CD4-positive, alpha-beta T cell treated with Interleukin-17A for 1 hour (primary cell): Measurements from ENCODE around the gene OLFM1.

Experiments used
- DNase-seq: peaks from one replicate; pipeline ENCODE4 v3.0.0-alpha.2; 2020

OLFM1 gene

GRCh38 chr9:135087489-135087792 lies at the start of gene OLFM1:
Gene OLFM1 (plus strand): TSS chr9:135087668. CDS start chr9:135087990, 322 bp downstream.
- no peak for DNase-seq

DNA sequence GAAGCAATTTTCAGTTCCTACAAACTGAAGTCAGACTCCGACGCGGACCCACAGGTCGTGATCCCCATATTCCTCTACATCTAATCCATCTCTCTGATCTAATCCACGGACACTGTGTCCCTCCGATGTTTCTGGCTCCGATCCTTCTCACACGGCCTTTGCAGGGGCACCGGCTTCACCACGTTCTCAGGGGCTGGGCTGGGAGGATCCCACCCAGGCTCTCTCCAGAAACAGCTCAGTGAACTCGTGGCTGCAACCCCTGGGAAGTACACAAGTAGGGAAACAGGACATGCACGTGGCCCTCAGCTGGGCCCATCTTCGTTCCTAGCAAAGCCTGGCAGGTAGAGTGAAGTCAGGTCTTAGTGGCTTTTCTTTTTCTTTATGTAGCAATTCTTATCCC lies 49.1 kb upstream of the OLFM1 start:
- no peak for DNase-seq

- DNase-seq, result no peak
These were observed 48.6 kb upstream of the OLFM1 start for GRCh38 chr9:135038826-135039225.

DNA sequence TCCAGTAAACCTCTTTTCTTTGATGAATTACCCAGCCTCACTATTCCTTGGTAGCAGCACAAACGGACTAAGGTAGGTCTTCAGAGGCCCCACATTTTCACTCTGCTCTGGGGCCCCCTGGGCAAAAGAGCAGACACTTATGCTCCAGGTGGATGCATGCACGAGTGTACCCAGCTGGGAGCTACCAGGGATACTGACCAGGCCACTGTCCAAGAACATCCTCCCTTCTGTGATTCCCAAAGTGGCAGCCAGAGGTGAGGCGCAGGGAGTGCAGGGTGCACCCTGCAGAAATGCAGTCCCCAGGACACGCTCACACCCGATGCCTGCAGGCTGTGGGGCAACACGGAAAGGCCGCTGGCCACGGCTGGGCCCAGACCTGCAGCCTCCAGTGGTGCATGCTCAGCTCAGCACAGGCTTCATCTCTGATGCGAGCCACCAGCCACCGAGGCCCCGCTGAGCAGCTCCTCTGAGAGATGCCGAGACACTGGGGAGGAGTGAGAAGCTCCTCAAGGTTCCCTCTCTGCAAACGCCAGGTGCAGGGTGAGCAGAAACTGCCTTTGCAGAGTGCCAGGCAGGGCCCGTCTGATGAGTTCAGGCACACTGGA lies 48.1 kb upstream of the OLFM1 start:
- DNase-seq, result no peak

DNA sequence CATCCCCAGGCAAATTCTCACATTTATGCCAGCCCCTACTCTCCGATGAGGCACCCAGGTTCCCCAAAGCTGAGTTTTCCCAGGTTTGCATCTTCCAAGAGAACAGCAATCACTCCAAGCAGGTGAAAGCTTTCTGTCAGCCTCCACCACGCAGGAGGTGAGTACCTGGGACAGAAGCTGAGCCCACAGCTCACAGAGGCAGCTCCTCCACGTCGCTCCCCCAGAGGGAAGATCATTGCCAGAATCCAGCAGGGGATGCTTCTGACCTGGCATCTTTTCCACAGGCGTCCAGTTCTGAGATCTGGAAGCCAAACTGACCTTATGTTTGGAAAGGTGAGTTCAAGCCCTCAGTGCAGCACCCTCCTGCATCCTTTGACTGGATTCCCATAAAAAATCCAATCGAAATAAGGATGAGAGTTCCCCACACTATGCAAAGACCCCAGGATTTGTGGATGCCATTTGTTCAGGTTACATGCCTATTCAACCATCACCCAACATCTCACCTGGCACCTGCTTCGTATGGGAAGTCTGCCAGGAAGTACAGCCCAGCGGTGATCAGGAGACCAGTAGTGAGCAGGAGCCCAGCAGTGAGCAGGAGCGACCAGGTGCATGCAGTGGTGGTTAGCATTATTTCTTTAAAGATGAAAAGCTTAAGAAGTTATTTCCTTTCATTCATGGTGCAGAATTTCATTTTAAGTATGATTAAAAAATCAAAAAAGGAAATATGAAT lies 47.4 kb upstream of the OLFM1 start:
- no peak for DNase-seq

GRCh38 chr9:135040892-135041291 lies 46.6 kb upstream of the OLFM1 start:
- DNase-seq, result no peak

- no peak for DNase-seq
These were observed 44.1 kb upstream of the OLFM1 start for GRCh38 chr9:135043345-135043744.

GRCh38 chr9:135045264-135045927 lies 42.1 kb upstream of the OLFM1 start:
- DNase-seq, result no peak

DNA sequence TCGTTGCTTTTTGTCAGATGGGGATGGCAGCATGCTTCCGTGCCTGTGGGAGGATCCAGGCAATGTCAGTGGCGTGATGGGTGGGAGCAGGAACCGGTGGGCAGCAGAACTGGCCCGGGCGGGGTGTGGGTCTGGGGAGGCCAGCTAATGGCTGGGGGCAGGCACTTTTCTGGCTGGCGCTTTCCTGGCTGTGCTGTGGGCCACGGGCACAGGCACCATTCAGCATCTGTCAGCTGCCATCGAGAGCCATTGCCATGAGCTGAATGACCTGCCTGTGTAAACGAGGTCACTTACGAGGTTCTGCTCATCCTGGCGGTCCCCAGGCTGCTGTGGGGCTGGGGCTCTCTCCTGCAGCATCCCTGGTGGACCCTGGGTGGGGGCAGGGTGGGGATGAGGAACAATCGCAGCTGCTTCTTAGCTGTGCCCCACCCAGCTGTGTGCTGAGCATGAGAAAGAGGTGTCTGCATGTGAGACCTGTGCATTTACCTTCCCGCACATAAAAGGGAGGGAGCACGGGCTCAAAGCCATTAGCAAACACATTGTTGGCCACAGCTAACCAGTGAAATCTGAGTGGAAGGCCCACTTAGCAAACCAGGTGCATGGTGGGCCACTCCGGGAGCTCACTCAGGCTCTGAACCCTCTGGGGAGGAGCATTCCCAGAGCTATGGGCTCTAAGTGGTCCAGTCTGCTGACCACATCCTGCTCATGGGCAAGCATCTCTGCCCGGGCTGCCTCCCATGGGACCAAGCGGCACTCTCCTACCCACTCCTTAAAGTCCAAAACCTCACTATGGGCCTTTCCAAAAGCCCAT lies 41.3 kb upstream of the OLFM1 start:
- no peak for DNase-seq

- no peak for DNase-seq
These were observed 40.6 kb upstream of the OLFM1 start for GRCh38 chr9:135046739-135047350.

DNA sequence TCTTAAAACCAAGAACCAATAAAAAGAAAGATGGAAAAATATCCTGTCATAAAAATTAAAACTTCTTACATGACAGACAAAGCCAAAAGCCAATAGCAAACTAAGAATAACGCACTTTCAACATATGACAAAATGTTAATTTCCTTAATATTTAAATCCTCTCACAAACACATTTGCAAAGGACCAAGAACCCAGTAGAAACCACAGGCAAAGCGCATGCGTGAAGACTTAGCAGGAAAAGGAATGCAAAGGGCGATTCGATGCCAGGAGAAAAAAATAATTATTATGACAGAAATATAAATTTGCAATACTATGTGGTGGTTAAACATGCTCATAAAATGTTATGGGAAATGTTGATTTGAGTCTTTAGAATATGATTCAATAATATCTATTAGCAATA lies 39.9 kb upstream of the OLFM1 start:
- no peak for DNase-seq

GRCh38 chr9:135048046-135048757 lies 39.3 kb upstream of the OLFM1 start:
- no peak for DNase-seq

DNA sequence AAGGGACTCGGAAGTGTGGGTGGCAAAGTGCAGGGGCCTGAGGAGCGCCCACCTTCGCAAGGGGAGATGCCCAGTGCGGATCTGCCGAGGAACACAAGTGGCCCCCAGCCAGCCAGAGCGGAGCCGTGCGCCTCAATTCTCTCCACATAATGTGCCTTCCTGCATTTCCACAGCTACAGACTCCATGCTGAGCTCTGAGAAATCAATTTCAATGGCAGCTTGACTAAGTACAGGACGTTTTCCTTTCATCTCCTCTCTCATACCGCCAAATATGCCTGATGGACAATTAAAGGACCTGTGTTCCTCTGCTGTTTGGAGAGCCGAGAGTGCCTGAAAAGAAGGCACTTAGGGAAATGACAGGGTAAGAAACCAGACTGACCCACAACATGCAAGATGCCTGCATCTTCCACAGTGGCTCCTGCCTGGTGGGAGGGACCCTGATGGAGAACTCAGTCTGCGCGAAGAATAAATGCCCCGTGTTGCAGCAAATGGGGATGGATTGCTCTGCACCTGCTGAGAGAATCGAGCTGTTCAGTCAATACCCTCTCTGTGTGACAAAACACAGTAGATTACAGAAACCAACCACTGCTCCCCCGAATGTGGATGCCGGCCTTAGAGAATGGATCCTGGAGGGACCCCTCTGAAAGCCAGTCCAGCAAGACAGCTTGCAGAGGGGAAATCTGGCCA lies 38.6 kb upstream of the OLFM1 start:
- no peak for DNase-seq

DNA sequence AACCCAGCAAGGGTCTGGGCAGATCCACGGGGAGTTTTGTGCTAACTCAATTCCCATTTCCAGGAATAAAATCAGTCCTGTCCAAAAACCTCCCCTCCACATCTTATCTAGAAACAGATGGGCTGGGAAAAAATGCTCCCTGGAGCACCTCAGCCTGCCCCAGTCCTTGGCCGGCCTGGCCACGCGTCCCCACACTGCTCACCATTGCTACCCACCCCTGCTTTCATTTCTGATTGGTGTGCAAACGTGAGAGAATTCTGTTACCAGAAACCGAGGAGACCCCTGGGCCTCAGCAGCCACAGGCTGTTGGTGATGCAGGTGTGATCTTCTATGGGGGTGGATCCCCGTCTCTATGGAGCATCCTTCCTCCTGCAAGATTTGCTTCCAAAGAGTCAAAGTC lies 38.0 kb upstream of the OLFM1 start:
- DNase-seq, result no peak

GRCh38 chr9:135050072-135050990 lies 37.1 kb upstream of the OLFM1 start:
- DNase-seq, result no peak

DNA sequence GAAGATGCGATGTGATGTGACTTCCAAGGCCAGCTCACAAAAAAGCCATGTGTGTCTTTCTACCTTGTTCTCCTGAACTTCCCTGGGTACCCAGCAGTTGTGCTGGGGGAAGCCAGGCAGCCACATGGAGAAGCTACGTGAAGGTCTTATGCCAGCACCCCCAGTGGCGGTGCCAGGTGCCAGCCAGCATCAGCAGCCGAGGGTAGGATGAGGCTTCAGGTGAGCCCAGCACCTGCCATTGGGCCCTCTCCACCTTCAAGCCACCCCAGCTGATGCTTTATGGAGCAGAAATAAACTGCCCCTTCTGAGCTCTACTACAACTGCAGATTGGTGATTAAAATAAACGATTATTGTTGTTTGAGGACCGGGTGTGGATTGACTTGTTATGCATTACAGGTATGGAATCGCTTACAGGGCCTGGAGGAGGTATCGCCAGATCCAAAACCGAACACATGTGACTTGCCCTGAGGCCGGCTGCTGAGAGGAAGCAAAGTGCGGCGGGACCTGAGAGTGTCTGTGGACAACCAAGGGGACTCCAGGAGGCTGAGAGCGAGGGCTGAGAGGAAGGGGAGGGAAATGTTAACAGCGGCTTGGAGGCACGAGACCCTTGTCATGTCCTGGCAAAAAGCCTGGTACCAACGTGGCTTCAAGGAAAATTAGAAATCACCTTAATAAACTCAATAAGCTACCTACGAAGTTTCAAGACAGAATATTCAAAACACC lies 36.0 kb upstream of the OLFM1 start:
- no peak for DNase-seq

DNA sequence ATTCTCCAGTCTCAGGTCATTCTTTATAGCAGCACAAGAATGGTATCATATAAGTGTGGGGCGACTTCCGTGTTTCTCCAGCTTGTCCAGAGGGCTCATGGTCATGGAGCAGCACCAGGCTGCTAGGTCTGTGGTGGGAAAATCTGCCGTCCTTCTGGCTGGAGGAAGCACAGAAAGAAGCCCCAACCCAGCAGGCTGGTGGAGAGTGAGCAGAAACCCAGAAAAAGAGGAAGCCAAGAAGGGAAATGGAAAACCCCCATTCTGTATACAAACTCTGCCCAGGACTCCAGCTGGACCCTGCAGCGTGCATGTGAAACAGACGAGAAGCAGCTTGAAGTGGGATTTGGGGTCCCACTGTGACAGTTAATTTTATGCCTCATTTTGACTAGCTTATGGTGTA lies 34.3 kb upstream of the OLFM1 start:
- no peak for DNase-seq

DNA sequence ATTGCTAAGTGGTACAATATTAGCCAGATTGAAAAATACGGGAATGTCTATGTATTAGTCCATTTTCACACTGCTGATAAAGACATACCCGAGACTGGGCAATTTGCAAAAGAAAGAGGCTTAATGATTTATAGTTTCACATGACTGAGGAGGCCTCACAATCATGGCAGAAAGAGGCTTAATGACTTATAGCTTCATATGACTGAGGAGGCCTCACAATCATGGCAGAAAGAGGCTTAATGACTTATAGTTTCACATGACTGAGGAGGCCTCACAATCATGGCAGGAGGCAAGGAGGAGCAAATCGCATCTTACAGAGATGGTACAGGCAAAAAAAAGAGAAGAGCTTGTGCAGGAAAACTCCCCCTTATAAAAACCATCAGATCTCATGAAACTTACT lies 32.3 kb upstream of the OLFM1 start:
- no peak for DNase-seq

DNA sequence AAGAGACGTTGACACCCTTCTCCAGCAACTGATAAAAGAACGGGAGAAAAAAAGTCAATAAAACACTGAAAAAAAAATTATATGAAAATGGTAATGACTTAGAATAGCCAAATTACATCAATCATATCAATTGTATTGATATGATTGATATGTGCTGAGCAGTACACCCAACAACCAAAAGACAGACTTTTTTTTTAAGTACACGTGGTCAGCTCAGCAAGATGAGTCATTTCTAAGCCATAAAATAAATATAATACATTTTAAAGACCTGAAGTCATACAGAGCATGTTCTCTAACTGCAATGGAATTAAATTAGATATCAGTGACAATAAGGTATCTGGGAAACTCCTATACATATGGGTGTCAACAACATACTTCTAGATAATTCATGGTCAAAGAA lies 30.9 kb upstream of the OLFM1 start:
- no peak for DNase-seq
